C4-2B (cell line): ENCODE data around the gene TREML2.

Source experiments
- CTCF ChIP-seq: fragments of 450-650 bp; conservative IDR thresholded peaks from 2 replicates; pipeline ENCODE4 v1.5.1; 2017; ENCODE audit warnings: mild to moderate bottlenecking
- ZFX ChIP-seq: fragments of 450-650 bp; IDR thresholded peaks from 2 replicates; pipeline ENCODE4 v1.6.1; 2017

- no peak for TF ChIP-seq CTCF
- no peak for TF ChIP-seq ZFX
Observed at GRCh38 chr6:41197234-41197633, 3.7 kb downstream of the TREML2 start.
